Measurements from ENCODE around the gene SCAP. TPM values are rescaled to one million over a fixed set of nuclear protein-coding genes. Genes with fewer than 3 reads are reported as not detected.

SCAP gene
- total and polyA plus RNA-seq, 2 of the 4 experiments (the other 2 are of a cell fraction), result 25.3 to 34.6 TPM

- no peak for TF ChIP-seq RAD21 (IDR thresholded peaks at IDR 0.05; ENCODE audit: low read length)
- no peak for TF ChIP-seq CHD1 (IDR thresholded peaks at IDR 0.05; ENCODE audit: low read depth, low read length)
- no peak for TF ChIP-seq POLR2A (IDR thresholded peaks at IDR 0.05; ENCODE audit: low read depth, low read length)
- TF ChIP-seq ELK1 (IDR thresholded peaks at IDR 0.05; ENCODE audit: borderline replicate concordance, low read depth, low read length), result no peak
- TF ChIP-seq, protein P1, sequence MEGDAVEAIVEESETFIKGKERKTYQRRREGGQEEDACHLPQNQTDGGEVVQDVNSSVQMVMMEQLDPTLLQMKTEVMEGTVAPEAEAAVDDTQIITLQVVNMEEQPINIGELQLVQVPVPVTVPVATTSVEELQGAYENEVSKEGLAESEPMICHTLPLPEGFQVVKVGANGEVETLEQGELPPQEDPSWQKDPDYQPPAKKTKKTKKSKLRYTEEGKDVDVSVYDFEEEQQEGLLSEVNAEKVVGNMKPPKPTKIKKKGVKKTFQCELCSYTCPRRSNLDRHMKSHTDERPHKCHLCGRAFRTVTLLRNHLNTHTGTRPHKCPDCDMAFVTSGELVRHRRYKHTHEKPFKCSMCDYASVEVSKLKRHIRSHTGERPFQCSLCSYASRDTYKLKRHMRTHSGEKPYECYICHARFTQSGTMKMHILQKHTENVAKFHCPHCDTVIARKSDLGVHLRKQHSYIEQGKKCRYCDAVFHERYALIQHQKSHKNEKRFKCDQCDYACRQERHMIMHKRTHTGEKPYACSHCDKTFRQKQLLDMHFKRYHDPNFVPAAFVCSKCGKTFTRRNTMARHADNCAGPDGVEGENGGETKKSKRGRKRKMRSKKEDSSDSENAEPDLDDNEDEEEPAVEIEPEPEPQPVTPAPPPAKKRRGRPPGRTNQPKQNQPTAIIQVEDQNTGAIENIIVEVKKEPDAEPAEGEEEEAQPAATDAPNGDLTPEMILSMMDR (conservative IDR thresholded peaks at IDR 0.05; ENCODE audit: low read depth, low read length), result no peak
- no peak for TF ChIP-seq RFX5 (IDR thresholded peaks at IDR 0.05; ENCODE audit: low read depth, low read length)
- TF ChIP-seq CEBPB (IDR thresholded peaks at IDR 0.05; ENCODE audit: low read depth, low read length), result no peak
- TF ChIP-seq MAZ (IDR thresholded peaks at IDR 0.05; ENCODE audit: borderline replicate concordance, low read depth, low read length), result no peak
- no peak for TF ChIP-seq RCOR1 (IDR thresholded peaks at IDR 0.05; ENCODE audit: insufficient replicate concordance, low read length)
- TF ChIP-seq FOS (IDR thresholded peaks at IDR 0.05; ENCODE audit: low read depth, low read length), result no peak
- TF ChIP-seq MXI1 (IDR thresholded peaks at IDR 0.05; ENCODE audit: borderline replicate concordance, low read depth, low read length), result no peak
- TF ChIP-seq SMC3 (IDR thresholded peaks at IDR 0.05; ENCODE audit: low read depth, low read length), result no peak
- TF ChIP-seq NFE2L2 (IDR thresholded peaks at IDR 0.05; ENCODE audit: low read depth, low read length), result no peak
- no peak for TF ChIP-seq MAFK (IDR thresholded peaks at IDR 0.05; ENCODE audit: low read depth, low read length)
- TF ChIP-seq, protein P2, sequence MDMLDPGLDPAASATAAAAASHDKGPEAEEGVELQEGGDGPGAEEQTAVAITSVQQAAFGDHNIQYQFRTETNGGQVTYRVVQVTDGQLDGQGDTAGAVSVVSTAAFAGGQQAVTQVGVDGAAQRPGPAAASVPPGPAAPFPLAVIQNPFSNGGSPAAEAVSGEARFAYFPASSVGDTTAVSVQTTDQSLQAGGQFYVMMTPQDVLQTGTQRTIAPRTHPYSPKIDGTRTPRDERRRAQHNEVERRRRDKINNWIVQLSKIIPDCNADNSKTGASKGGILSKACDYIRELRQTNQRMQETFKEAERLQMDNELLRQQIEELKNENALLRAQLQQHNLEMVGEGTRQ (IDR thresholded peaks at IDR 0.05; ENCODE audit: low read depth, low read length), result no peak
- no peak for TF ChIP-seq BHLHE40 (IDR thresholded peaks at IDR 0.05; ENCODE audit: low read depth, low read length)
- no peak overlapping the region for H4K8ac ChIP-seq (ENCODE audit: low read depth in 2 of 2, low read length in 2 of 2)
- no peak overlapping the region for H2AK9ac ChIP-seq (replicated peaks; ENCODE audit: low read depth, low read length, poor library complexity)
- no peaks in the 10 kb centered on the region for H3K79me1 ChIP-seq (ENCODE audit: low read depth in 1 of 2, low read length in 2 of 2)
- intact Hi-C loops (cut with micrococcal nuclease), result no loop called here
- H2BK120ac ChIP-seq (ENCODE audit: low read depth, low read length), result no peak overlapping the region
- H3K36me3 ChIP-seq (ENCODE audit: control insufficient read depth, insufficient read depth, low read length), result no peaks in the 10 kb centered on the region
- H3K9me3 ChIP-seq (ENCODE audit: control insufficient read depth, insufficient read depth, low read length), result no peaks in the 10 kb centered on the region
- no peak overlapping the region for H3K4me2 ChIP-seq (ENCODE audit: low read depth, low read length)
- no peak overlapping the region for H2BK15ac ChIP-seq (ENCODE audit: low read depth, low read length)
- H2BK5ac ChIP-seq (ENCODE audit: low read depth, low read length, poor library complexity, severe bottlenecking), result no peak overlapping the region
- H3K4me3 ChIP-seq (ENCODE audit: insufficient read depth, low read depth, low read length), result no peak overlapping the region
- H2AFZ ChIP-seq (replicated peaks; ENCODE audit: low read length, poor library complexity), result no peak overlapping the region
- H3K18ac ChIP-seq (ENCODE audit: low read depth, low read length), result no peak overlapping the region
- in situ Hi-C loops (cut with MboI; ENCODE audit: low sequenced_read_pairs), result loop anchor here (25.0 kb wide), 1 partner anchor 655 kb away; the partner anchor contains the start of genes PRSS50 and TMIE
- H3K56ac ChIP-seq (ENCODE audit: extremely low read depth, insufficient read depth, low read length), result no peak overlapping the region
- no peak overlapping the region for H3K23ac ChIP-seq (ENCODE audit: low read depth, low read length)
- ChIA-PET CTCF (no interaction called here), POLR2A (ENCODE audit: unreplicated experiment) (no interaction called here)
- no peaks in the 10 kb centered on the region; the same call in none of the 2 replicates for H3K27me3 ChIP-seq (ENCODE audit: control insufficient read depth, insufficient read depth, low read length)
- H4K91ac ChIP-seq (ENCODE audit: insufficient read depth, low read depth, low read length), result no peak overlapping the region
- no CpG with 5 or more reads among the region's 2 CpGs for WGBS, 2 experiments (ENCODE audit: extremely low coverage in 2 of 2, insufficient read length in 1 of 2)
- no peak overlapping the region for H3K4ac ChIP-seq (ENCODE audit: low read depth, low read length)
- no peak overlapping the region for H3K14ac ChIP-seq (replicated peaks; ENCODE audit: low read depth, low read length)
- no peak for DNase-seq
- H3K9me1 ChIP-seq (ENCODE audit: insufficient read depth, low read length), result no peaks in the 10 kb centered on the region
- H3K4me1 ChIP-seq (ENCODE audit: control insufficient read depth, insufficient read depth, low read length), result no peaks in the 10 kb centered on the region
- no TSS peak for BruUV-seq (replicated peaks)
- H2AK5ac ChIP-seq (ENCODE audit: low read depth, low read length), result no peak overlapping the region
- no peak overlapping the region for H3K27ac ChIP-seq (ENCODE audit: insufficient read depth, low read length)
- no peak overlapping the region for H4K5ac ChIP-seq (ENCODE audit: low read depth, low read length)
- dilution Hi-C loops (cut with HindIII; ENCODE audit: low sequenced_read_pairs, unreplicated experiment), result no loop called here
- H4K20me1 ChIP-seq (ENCODE audit: insufficient read depth, low read length), result no peaks in the 10 kb centered on the region
- no peak for ATAC-seq (ENCODE audit: low read depth)
- H3K9ac ChIP-seq (ENCODE audit: low read depth, low read length), result no peak overlapping the region
- H2BK20ac ChIP-seq (ENCODE audit: low read depth, low read length), result no peak overlapping the region
Observed at GRCh38 chr3:47366833-47367232, 108.9 kb downstream of the SCAP start.

Data from IMR-90 (cell line).